SK-N-SH (cell line): ENCODE results near the gene INHBE. TPM values are rescaled to one million over a fixed set of nuclear protein-coding genes. Genes with fewer than 3 reads are reported as not detected.
"Not testable (repeated sequence)": the region's sequence is repeated elsewhere in the genome, so short reads cannot be mapped to it uniquely, and the experiment has no call there.

Source experiments
- CTCF ChIA-PET: fragments of 300-600, 350-600 bp; formaldehyde crosslinking; extraction: SDS; loops from one replicate; lab custom pipeline; 2021; lab: Yijun Ruan, JAX
- POLR2A ChIA-PET: fragments of 350-600 bp; sonication (Branson Sonifier 250); formaldehyde crosslinking; extraction: SDS; loops from one replicate; lab custom pipeline; 2020; ENCODE audit warnings: antibody characterized with exemption, inconsistent platforms; lab: Yijun Ruan, JAX
- DNase-seq: peaks from one replicate; pipeline ENCODE4 v3.0.0; 2012
- H2AFZ ChIP-seq: fragments of 200-600 bp; sonication (generic); 2 replicates; pipeline ENCODE4 v1.8.1; 2016; ENCODE audit warnings: antibody characterized with exemption, mild to moderate bottlenecking, low read depth
- H3F3A ChIP-seq: fragments of 200-600 bp; sonication (generic); replicated peaks from 2 replicates; pipeline ENCODE3; 2016; ENCODE audit warnings: antibody characterized with exemption, mild to moderate bottlenecking; ENCODE audit not compliant: insufficient read depth
- H3K27ac ChIP-seq, 2 experiments: fragments of 200-500 bp in 1 of 2; fragments of 200-600 bp in 1 of 2; sonication (Bioruptor generic) in 1 of 2; sonication (generic), shearing (Covaris generic) in 1 of 2; 2 replicates each; pipeline versions ENCODE4 v1.5.1 to v1.6.1; 2014 to 2016; ENCODE audit warnings: low read depth in 2 of 2, inconsistent platforms in 1 of 2, low read length in 1 of 2, mild to moderate bottlenecking in 1 of 2, mixed read lengths in 1 of 2
- H3K27me3 ChIP-seq: fragments of 200-600 bp; sonication (generic), shearing (Covaris generic); 2 replicates; pipeline ENCODE4 v1.6.1; 2016; ENCODE audit warnings: mixed run types; ENCODE audit not compliant: insufficient read depth
- H3K36me3 ChIP-seq, 2 experiments: fragments of 200-500 bp in 1 of 2; fragments of 200-600 bp in 1 of 2; sonication (Bioruptor generic) in 1 of 2; sonication (generic) in 1 of 2; replicated peaks in 1 of 2; 2 replicates each; pipeline versions ENCODE3 to v1.5.1; 2014 to 2016; ENCODE audit warnings: low read length in 1 of 2, mild to moderate bottlenecking in 1 of 2; ENCODE audit not compliant: insufficient read depth in 2 of 2, control insufficient read depth in 1 of 2
- H3K4me1 ChIP-seq, 2 experiments: fragments of 200-500 bp in 1 of 2; fragments of 200-600 bp in 1 of 2; sonication (Bioruptor generic) in 1 of 2; sonication (generic), shearing (Covaris generic) in 1 of 2; 2 replicates each; pipeline versions ENCODE4 v1.5.1 to v1.6.1; 2014 to 2016; ENCODE audit warnings: low read depth in 1 of 2, low read length in 1 of 2, mixed run types in 1 of 2; ENCODE audit not compliant: insufficient read depth in 2 of 2, control insufficient read depth in 1 of 2
- H3K4me2 ChIP-seq: fragments of 200-600 bp; sonication (generic), shearing (Covaris generic); 2 replicates; pipeline ENCODE4 v1.6.1; 2017; ENCODE audit warnings: mixed run types
- H3K4me3 ChIP-seq, 2 experiments: fragments of 200-500 bp in 1 of 2; fragments of 200-600 bp in 1 of 2; sonication (Bioruptor generic) in 1 of 2; sonication (generic), shearing (Covaris generic) in 1 of 2; 2 replicates each; pipeline versions ENCODE4 v1.5.1 to v1.8.1; 2014 to 2016; ENCODE audit warnings: low read depth in 2 of 2, inconsistent platforms in 1 of 2, low read length in 1 of 2, mild to moderate bottlenecking in 1 of 2, mixed read lengths in 1 of 2, moderate library complexity in 1 of 2
- H3K79me2 ChIP-seq: fragments of 200-600 bp; sonication (generic); 2 replicates; pipeline ENCODE4 v1.8.1; 2017; ENCODE audit warnings: mild to moderate bottlenecking; ENCODE audit not compliant: insufficient read depth
- H3K9ac ChIP-seq: fragments of 200-600 bp; sonication (generic); 2 replicates; pipeline ENCODE4 v1.6.1; 2017; ENCODE audit warnings: mixed run types
- H3K9me2 ChIP-seq: fragments of 200-600 bp; sonication (generic); 2 replicates; pipeline ENCODE4 v1.6.1; 2017; ENCODE audit warnings: mixed run types
- H3K9me3 ChIP-seq: fragments of 200-600 bp; sonication (generic); 2 replicates; pipeline ENCODE4 v1.6.1; 2017; ENCODE audit warnings: mixed run types, mild to moderate bottlenecking, moderate library complexity
- H4K20me1 ChIP-seq: fragments of 200-600 bp; sonication (generic); 2 replicates; pipeline ENCODE4 v1.6.1; 2017; ENCODE audit warnings: mild to moderate bottlenecking, mixed run types; ENCODE audit not compliant: insufficient read depth
- CTCF ChIP-seq: fragments of 200-600 bp; sonication (generic); IDR thresholded peaks from 2 replicates; pipeline ENCODE4 v1.6.1; 2017; ENCODE audit warnings: antibody characterized with exemption, mild to moderate bottlenecking, moderate library complexity
- EZH2phosphoT487 ChIP-seq: fragments of 200-600 bp; sonication (generic); IDR thresholded peaks from 2 replicates; pipeline ENCODE4 v1.6.1; 2017; ENCODE audit warnings: low read depth, mixed run types, mild to moderate bottlenecking, antibody characterized with exemption, moderate library complexity, borderline replicate concordance
- FOSL2 ChIP-seq: IDR thresholded peaks from 2 replicates; pipeline ENCODE4 v1.4.0; 2012; ENCODE audit warnings: low read depth, mild to moderate bottlenecking, moderate library complexity, borderline replicate concordance
- FOXM1 ChIP-seq: IDR thresholded peaks from 2 replicates; pipeline ENCODE4 v1.4.0; 2012; ENCODE audit warnings: low read depth, mild to moderate bottlenecking
- GATA2 ChIP-seq: sonication (generic); formaldehyde crosslinking; IDR thresholded peaks from 2 replicates; pipeline ENCODE4 v1.5.0; 2020; ENCODE audit warnings: mild to moderate bottlenecking, missing genetic modification reagents
- MEF2A ChIP-seq: IDR thresholded peaks from 2 replicates; pipeline ENCODE4 v1.4.0; 2012; ENCODE audit warnings: low read depth, borderline replicate concordance
- POLR2AphosphoS5 ChIP-seq: IDR thresholded peaks from 2 replicates; pipeline ENCODE4 v1.6.1; 2012; ENCODE audit warnings: low read depth, low read length
- RAD21 ChIP-seq: IDR thresholded peaks from 2 replicates; pipeline ENCODE4 v1.6.1; 2012; ENCODE audit warnings: mild to moderate bottlenecking, low read length
- TEAD4 ChIP-seq: IDR thresholded peaks from 2 replicates; pipeline ENCODE4 v1.4.0; 2012; ENCODE audit warnings: mild to moderate bottlenecking, borderline replicate concordance; ENCODE audit not compliant: insufficient read depth
- WGBS: methylation state at CpG from one replicate; pipeline ENCODE4 v1.1.6; 2017; ENCODE audit warnings: low lambda C conversion rate; 5-methylcytosine and 5-hydroxymethylcytosine counted together
- polyA plus RNA-seq, 3 experiments: library from polyadenylated mRNA; depleted of rRNA; stranded (reverse); fragments of >200 nt; gene quantifications; 2 replicates each; pipeline ENCODE4 v1.2.3, GENCODE V29; 2012
- TF ChIP-seq, protein P1 (sequence below): IDR thresholded peaks from 2 replicates; pipeline ENCODE4 v1.6.1; 2012; ENCODE audit warnings: mild to moderate bottlenecking, low read depth, low read length, moderate library complexity
- TF ChIP-seq, protein P2 (sequence below): IDR thresholded peaks from 2 replicates; pipeline ENCODE4 v1.4.0; 2012; ENCODE audit warnings: low read depth

The INHBE gene
- polyA plus RNA-seq, 1 of the 3 experiments (the other 2 are of a cell fraction) = 0.03 TPM

- TF ChIP-seq, protein P1, sequence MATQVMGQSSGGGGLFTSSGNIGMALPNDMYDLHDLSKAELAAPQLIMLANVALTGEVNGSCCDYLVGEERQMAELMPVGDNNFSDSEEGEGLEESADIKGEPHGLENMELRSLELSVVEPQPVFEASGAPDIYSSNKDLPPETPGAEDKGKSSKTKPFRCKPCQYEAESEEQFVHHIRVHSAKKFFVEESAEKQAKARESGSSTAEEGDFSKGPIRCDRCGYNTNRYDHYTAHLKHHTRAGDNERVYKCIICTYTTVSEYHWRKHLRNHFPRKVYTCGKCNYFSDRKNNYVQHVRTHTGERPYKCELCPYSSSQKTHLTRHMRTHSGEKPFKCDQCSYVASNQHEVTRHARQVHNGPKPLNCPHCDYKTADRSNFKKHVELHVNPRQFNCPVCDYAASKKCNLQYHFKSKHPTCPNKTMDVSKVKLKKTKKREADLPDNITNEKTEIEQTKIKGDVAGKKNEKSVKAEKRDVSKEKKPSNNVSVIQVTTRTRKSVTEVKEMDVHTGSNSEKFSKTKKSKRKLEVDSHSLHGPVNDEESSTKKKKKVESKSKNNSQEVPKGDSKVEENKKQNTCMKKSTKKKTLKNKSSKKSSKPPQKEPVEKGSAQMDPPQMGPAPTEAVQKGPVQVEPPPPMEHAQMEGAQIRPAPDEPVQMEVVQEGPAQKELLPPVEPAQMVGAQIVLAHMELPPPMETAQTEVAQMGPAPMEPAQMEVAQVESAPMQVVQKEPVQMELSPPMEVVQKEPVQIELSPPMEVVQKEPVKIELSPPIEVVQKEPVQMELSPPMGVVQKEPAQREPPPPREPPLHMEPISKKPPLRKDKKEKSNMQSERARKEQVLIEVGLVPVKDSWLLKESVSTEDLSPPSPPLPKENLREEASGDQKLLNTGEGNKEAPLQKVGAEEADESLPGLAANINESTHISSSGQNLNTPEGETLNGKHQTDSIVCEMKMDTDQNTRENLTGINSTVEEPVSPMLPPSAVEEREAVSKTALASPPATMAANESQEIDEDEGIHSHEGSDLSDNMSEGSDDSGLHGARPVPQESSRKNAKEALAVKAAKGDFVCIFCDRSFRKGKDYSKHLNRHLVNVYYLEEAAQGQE = no peak
Measured at GRCh38 chr12:57439762-57440266, 15.3 kb upstream of the INHBE start (continued).

DNA sequence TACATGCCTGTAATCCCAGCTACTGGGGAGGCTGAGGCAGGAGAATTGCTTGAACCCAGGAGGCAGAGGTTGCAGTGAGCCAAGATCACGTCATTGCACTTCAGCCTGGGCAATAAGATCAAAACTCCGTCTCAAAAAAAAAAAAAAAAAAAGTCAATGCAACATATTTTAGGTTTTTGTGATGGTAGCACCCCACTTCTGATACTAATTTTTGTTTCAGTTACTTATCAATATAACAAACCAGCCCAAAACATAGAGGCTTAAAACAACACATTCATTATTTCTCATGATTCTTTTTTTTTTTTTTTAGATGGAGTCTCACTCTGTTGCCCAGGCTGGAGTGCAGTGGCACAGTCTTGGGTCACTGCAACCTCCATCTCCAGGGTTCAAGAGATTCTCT is 13.7 kb upstream of the INHBE start:
- H3K27ac ChIP-seq, DNase-seq, POLR2A ChIA-PET, H3K27me3 ChIP-seq, H3K4me1 ChIP-seq, H3K9me3 ChIP-seq, H4K20me1 ChIP-seq, H3K4me3 ChIP-seq, H3K36me3 ChIP-seq, H3K4me2 ChIP-seq, H2AFZ ChIP-seq, H3K9ac ChIP-seq, H3F3A ChIP-seq, H3K79me2 ChIP-seq, H3K9me2 ChIP-seq: not testable (repeated sequence)
- 32% methylated on average over 2 of the region's 2 CpGs for WGBS
- CTCF ChIA-PET = interaction anchor here (1.5 to 6.2 kb wide), 2 partner anchors 13 to 21 kb away, joined by 5 to 49 read pairs; partner anchors contain the start of gene INHBE

- TF ChIP-seq MEF2A (no peak), RAD21 (no peak), TEAD4 (no peak), FOXM1 (no peak), GATA2 (no peak), EZH2phosphoT487 (no peak), CTCF (no peak), FOSL2 (no peak), POLR2AphosphoS5 (no peak)
- TF ChIP-seq, protein P2, sequence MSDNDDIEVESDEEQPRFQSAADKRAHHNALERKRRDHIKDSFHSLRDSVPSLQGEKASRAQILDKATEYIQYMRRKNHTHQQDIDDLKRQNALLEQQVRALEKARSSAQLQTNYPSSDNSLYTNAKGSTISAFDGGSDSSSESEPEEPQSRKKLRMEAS = no peak
- TF ChIP-seq, all 33 proteins: peak for 0
- ChIA-PET POLR2A (interaction anchor here (0.7 kb wide), 1 partner anchor 169 kb away, joined by 8 read pairs; no protein-coding TSS in a partner anchor), CTCF (interaction anchor here (1.0 to 6.2 kb wide), 3 partner anchors 12 to 20 kb away, joined by 5 to 49 read pairs (median 6); partner anchors contain the start of genes GLI1 and INHBE)
Measured at GRCh38 chr12:57441846-57442427, 13.2 kb upstream of the INHBE start.

GRCh38 chr12:57444337-57444736 is 10.8 kb upstream of the INHBE start:
- H3K4me1 ChIP-seq, H3K9me2 ChIP-seq, H3K36me3 ChIP-seq, H3K4me3 ChIP-seq, H3K27ac ChIP-seq, H3K9ac ChIP-seq, H3K79me2 ChIP-seq, H3K9me3 ChIP-seq, H3F3A ChIP-seq, H3K27me3 ChIP-seq, H4K20me1 ChIP-seq, POLR2A ChIA-PET, H3K4me2 ChIP-seq, DNase-seq, H2AFZ ChIP-seq: not testable (repeated sequence)
- CTCF ChIA-PET = interaction anchor here (0.8 to 6.2 kb wide), 6 partner anchors 10 to 181 kb away, joined by 3 to 49 read pairs (median 4); partner anchors contain the start of genes GLI1 and INHBE
- 71% methylated on average over 6 of the region's 6 CpGs for WGBS

More at GRCh38 chr12:57441846-57442427, 13.2 kb upstream of the INHBE start:
- Histone ChIP-seq H3K4me3 (no peak overlapping the region), H3K27me3 (no peaks in the 10 kb centered on the region), H3F3A (no peaks in the 10 kb centered on the region), H3K9ac (no peak overlapping the region), H3K9me3 (no peaks in the 10 kb centered on the region), H3K36me3 (no peaks in the 10 kb centered on the region), H3K4me2 (no peak overlapping the region), H2AFZ (no peak overlapping the region), H3K4me1 (no peaks in the 10 kb centered on the region), H3K79me2 (no peaks in the 10 kb centered on the region), H4K20me1 (no peaks in the 10 kb centered on the region), H3K27ac (no peak overlapping the region), H3K9me2 (no peaks in the 10 kb centered on the region)
- no peak for DNase-seq
- WGBS = 100% methylated on average over 1 of the region's 1 CpG
